Mesenchymal stem cell (in vitro differentiated cells and primary cell): ENCODE results near the gene ALG5. TPM values are rescaled to one million over a fixed set of nuclear protein-coding genes. Genes with fewer than 3 reads are reported as not detected.
A peak's percentile ranks its signal among the peaks of the same experiment; 100 is the strongest.

Experiments
- DNase-seq: peaks from one replicate; pipeline ENCODE4 v3.0.0-alpha.2; 2013
- H2AFZ ChIP-seq: one replicate; pipeline ENCODE4 v1.6.1; 2013; ENCODE audit warnings: low read depth, mild to moderate bottlenecking, control low read depth, inconsistent platforms, low read length, moderate library complexity
- H2AK5ac ChIP-seq: 2 replicates; pipeline ENCODE4 v1.6.1; 2013; ENCODE audit warnings: low read length, moderate library complexity, mild to moderate bottlenecking, inconsistent platforms; ENCODE audit not compliant: severe bottlenecking
- H2BK120ac ChIP-seq: one replicate; pipeline ENCODE4 v1.6.1; 2013; ENCODE audit warnings: low read depth, mild to moderate bottlenecking, inconsistent platforms, low read length, moderate library complexity
- H2BK12ac ChIP-seq, 2 experiments: one replicate each; pipeline ENCODE4 v1.6.1; 2013; ENCODE audit warnings: inconsistent platforms in 2 of 2, low read length in 2 of 2, mild to moderate bottlenecking in 2 of 2, moderate library complexity in 2 of 2, control low read depth in 1 of 2
- H2BK15ac ChIP-seq: one replicate; pipeline ENCODE4 v1.6.1; 2013; ENCODE audit warnings: mild to moderate bottlenecking, low read depth, inconsistent platforms; ENCODE audit not compliant: poor library complexity, severe bottlenecking
- H2BK5ac ChIP-seq: 2 replicates; pipeline ENCODE4 v1.6.1; 2013; ENCODE audit warnings: low read depth, mild to moderate bottlenecking, low read length, control low read depth, inconsistent platforms; ENCODE audit not compliant: poor library complexity, severe bottlenecking
- H3K14ac ChIP-seq, 2 experiments: one replicate each; pipeline ENCODE4 v1.6.1; 2013; ENCODE audit warnings: inconsistent platforms in 2 of 2, low read length in 2 of 2, control low read depth in 1 of 2, mild to moderate bottlenecking in 1 of 2, moderate library complexity in 1 of 2
- H3K18ac ChIP-seq, 2 experiments: one replicate each; pipeline ENCODE4 v1.6.1; 2013; ENCODE audit warnings: inconsistent platforms in 2 of 2, low read length in 2 of 2, control low read depth in 1 of 2, low read depth in 1 of 2, mild to moderate bottlenecking in 1 of 2
- H3K23ac ChIP-seq, 2 experiments: one replicate each; pipeline ENCODE4 v1.6.1; 2013; ENCODE audit warnings: inconsistent platforms in 2 of 2, low read length in 2 of 2, mild to moderate bottlenecking in 2 of 2, moderate library complexity in 2 of 2, control low read depth in 1 of 2
- H3K27ac ChIP-seq: 2 replicates; pipeline ENCODE4 v1.5.1; 2013; ENCODE audit warnings: mild to moderate bottlenecking, moderate library complexity, low read length, control low read depth, inconsistent platforms; ENCODE audit not compliant: poor library complexity, severe bottlenecking
- H3K27me3 ChIP-seq, 2 experiments: 2 replicates each; pipeline versions ENCODE4 v1.6.1 to v1.7.0; 2013; ENCODE audit warnings: low read length in 2 of 2, mild to moderate bottlenecking in 2 of 2, moderate library complexity in 2 of 2, control low read depth in 1 of 2, inconsistent platforms in 1 of 2; ENCODE audit not compliant: control insufficient read depth in 1 of 2, insufficient read depth in 1 of 2
- H3K36me3 ChIP-seq, 2 experiments: 2 replicates each; pipeline versions ENCODE4 v1.6.1 to v1.7.0; 2013; ENCODE audit warnings: low read length in 2 of 2, control low read depth in 1 of 2, inconsistent platforms in 1 of 2, low read depth in 1 of 2, mild to moderate bottlenecking in 1 of 2; ENCODE audit not compliant: insufficient read depth in 2 of 2, control insufficient read depth in 1 of 2
- H3K4ac ChIP-seq, 2 experiments: one replicate each; pipeline ENCODE4 v1.6.1; 2013; ENCODE audit warnings: inconsistent platforms in 2 of 2, low read length in 2 of 2, mild to moderate bottlenecking in 2 of 2, moderate library complexity in 2 of 2, control low read depth in 1 of 2, low read depth in 1 of 2
- H3K4me1 ChIP-seq: 2 replicates; pipeline ENCODE4 v1.6.1; 2013; ENCODE audit warnings: low read depth, low read length, control low read depth; ENCODE audit not compliant: control insufficient read depth, insufficient read depth
- H3K4me2 ChIP-seq: 2 replicates; pipeline ENCODE4 v1.6.1; 2013; ENCODE audit warnings: low read length, mild to moderate bottlenecking, inconsistent platforms; ENCODE audit not compliant: poor library complexity, severe bottlenecking
- H3K4me3 ChIP-seq, 2 experiments: 2 replicates each; pipeline versions ENCODE4 v1.5.1 to v1.7.0; 2013; ENCODE audit warnings: low read length in 2 of 2, mild to moderate bottlenecking in 2 of 2, control low read depth in 1 of 2, low read depth in 1 of 2; ENCODE audit not compliant: insufficient read depth in 1 of 2
- H3K79me1 ChIP-seq: replicated peaks from 2 replicates; pipeline ENCODE4 v1.6.1; 2013; ENCODE audit warnings: mild to moderate bottlenecking, control low read depth, low read length, inconsistent platforms; ENCODE audit not compliant: poor library complexity, severe bottlenecking
- H3K9ac ChIP-seq: 2 replicates; pipeline ENCODE4 v1.7.0; 2013; ENCODE audit warnings: mild to moderate bottlenecking, low read length, moderate library complexity
- H3K9me3 ChIP-seq: 2 replicates; pipeline ENCODE4 v1.7.0; 2013; ENCODE audit warnings: mild to moderate bottlenecking, low read length; ENCODE audit not compliant: control insufficient read depth
- H4K8ac ChIP-seq: one replicate; pipeline ENCODE4 v1.6.1; 2013; ENCODE audit warnings: inconsistent platforms, mild to moderate bottlenecking, low read length, moderate library complexity
- H4K91ac ChIP-seq: one replicate; pipeline ENCODE4 v1.6.1; 2013; ENCODE audit warnings: mild to moderate bottlenecking, low read length, inconsistent platforms
- WGBS: methylation state at CpG from one replicate; pipeline ENCODE4 v1.1.7; 2013; ENCODE audit warnings: mixed read lengths; 5-methylcytosine and 5-hydroxymethylcytosine counted together
- polyA plus RNA-seq, 2 experiments: library from polyadenylated mRNA; stranded (reverse); fragments of 200-250 nt; gene quantifications; one replicate each; pipeline ENCODE4 v1.2.3, GENCODE V29; 2013

The ALG5 gene, protein sequence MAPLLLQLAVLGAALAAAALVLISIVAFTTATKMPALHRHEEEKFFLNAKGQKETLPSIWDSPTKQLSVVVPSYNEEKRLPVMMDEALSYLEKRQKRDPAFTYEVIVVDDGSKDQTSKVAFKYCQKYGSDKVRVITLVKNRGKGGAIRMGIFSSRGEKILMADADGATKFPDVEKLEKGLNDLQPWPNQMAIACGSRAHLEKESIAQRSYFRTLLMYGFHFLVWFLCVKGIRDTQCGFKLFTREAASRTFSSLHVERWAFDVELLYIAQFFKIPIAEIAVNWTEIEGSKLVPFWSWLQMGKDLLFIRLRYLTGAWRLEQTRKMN
- polyA plus RNA-seq (2013, experiment 1 of 2) = 47.4 TPM
- 49.8 TPM for polyA plus RNA-seq (2013, experiment 2 of 2)

DNA sequence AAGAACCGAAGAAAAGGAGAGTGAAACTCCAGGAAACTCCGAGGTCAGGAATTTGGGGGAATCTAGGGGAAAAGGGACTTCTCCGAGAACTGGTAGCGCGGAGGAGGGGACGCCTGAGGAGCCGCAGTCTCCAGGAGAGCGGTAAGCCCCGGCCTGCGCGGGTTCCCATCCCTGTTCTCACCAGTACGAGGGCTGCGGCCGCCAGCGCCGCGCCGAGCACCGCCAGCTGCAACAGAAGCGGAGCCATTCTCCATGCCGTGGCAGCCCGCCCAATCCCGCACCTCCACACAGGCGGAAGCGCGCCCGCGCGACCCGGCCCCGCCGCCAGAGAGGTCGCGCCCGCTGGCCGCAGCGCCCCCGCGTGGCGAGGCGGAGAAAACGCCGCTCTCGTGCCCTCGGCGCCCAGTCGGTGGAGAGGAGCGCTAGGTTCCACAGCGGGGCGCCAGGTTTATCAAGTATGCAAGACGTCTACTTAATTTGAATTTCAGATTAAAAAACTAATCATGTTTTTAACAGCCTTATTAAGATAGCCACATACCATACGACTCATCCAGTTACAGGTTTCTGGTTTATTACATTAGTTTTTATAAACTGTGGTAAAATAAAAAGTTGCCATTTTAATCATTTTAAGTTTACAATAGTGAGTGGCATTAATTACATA is at the start of gene ALG5:
ALG5 (minus strand) TSS at position 287 of the 661 bp plus-strand sequence; CDS start at position 247, 40 bp downstream.
- H3K4ac ChIP-seq = peak within 1 kb of the TSS; percentile 81 to 99
- H3K27ac ChIP-seq = peak within 1 kb of the TSS; percentile 99
- no peak within 1 kb of the TSS for H2BK12ac ChIP-seq
- peaks cover 8 to 28% of the 10 kb centered on the region in 2 experiments for H3K36me3 ChIP-seq
- peak within 1 kb of the TSS; percentile 70 for H2BK5ac ChIP-seq
- peak within 1 kb of the TSS; percentile 23 to 94 for H3K18ac ChIP-seq
- peak within 1 kb of the TSS; percentile 94 for H2AFZ ChIP-seq
- H3K9ac ChIP-seq = peak within 1 kb of the TSS; percentile 98
- peak within 1 kb of the TSS; percentile 99 for H3K4me2 ChIP-seq
- peak within 1 kb of the TSS; percentile 75 for H4K8ac ChIP-seq
- H3K9me3 ChIP-seq = no peaks in the 10 kb centered on the region
- no peak within 1 kb of the TSS for H2BK120ac ChIP-seq
- peaks cover 14% of the 10 kb centered on the region for H3K79me1 ChIP-seq
- no peak within 1 kb of the TSS for H2BK15ac ChIP-seq
- DNase-seq = peak; percentile 90
- H3K23ac ChIP-seq = peak within 1 kb of the TSS; percentile 89 to 100
- H3K14ac ChIP-seq = peak within 1 kb of the TSS in 1 of 2 experiments; percentile 99
- peak within 1 kb of the TSS; percentile 84 to 94 for H3K4me3 ChIP-seq
- WGBS = under 1% methylated on average over 47 of the region's 52 CpGs
- no peaks in the 10 kb centered on the region for H3K27me3 ChIP-seq
- H3K4me1 ChIP-seq = no peaks in the 10 kb centered on the region
- peak within 1 kb of the TSS; percentile 37 for H2AK5ac ChIP-seq
- H4K91ac ChIP-seq = peak within 1 kb of the TSS; percentile 86

DNA sequence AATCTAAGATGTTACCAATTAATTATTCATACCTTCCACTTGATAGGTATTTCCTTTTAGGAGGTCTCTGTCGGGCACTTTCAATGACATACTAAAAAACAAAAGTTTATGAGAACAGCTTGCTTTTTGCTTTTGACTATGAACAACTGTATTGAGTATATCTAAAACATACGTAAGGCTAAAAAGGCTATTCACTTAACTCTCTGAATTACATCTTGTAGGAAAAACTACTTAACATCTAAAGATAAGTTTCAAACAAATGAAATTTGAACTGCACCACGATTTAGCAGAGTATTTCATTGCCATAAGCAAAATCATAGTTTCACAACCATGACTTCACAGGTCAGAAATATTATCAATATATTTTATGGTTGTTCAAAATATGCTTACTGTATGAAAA is 48.7 kb upstream of the ALG5 start:
- no peak overlapping the region for H2BK15ac ChIP-seq
- no peaks in the 10 kb centered on the region for H3K4me1 ChIP-seq
- H3K18ac ChIP-seq = no peak overlapping the region
- no peak for DNase-seq
- H3K4ac ChIP-seq = no peak overlapping the region
- no peak overlapping the region for H3K14ac ChIP-seq
- no peak overlapping the region for H3K23ac ChIP-seq
- H3K4me3 ChIP-seq = no peak overlapping the region
- no peak overlapping the region for H2BK120ac ChIP-seq
- H2BK5ac ChIP-seq = no peak overlapping the region
- no peak overlapping the region for H3K4me2 ChIP-seq
- H3K79me1 ChIP-seq = peaks cover 4% of the 10 kb centered on the region
- H3K9me3 ChIP-seq = no peaks in the 10 kb centered on the region
- H3K27me3 ChIP-seq = no peaks in the 10 kb centered on the region
- H4K8ac ChIP-seq = no peak overlapping the region
- no peak overlapping the region for H3K27ac ChIP-seq
- H3K9ac ChIP-seq = no peak overlapping the region
- H2AK5ac ChIP-seq = no peak overlapping the region
- peaks cover 3 to 61% of the 10 kb centered on the region in 2 experiments for H3K36me3 ChIP-seq
- H2AFZ ChIP-seq = no peak overlapping the region
- WGBS = 94% methylated on average over 3 of the region's 3 CpGs
- H2BK12ac ChIP-seq = no peak overlapping the region
- H4K91ac ChIP-seq = no peak overlapping the region

DNA sequence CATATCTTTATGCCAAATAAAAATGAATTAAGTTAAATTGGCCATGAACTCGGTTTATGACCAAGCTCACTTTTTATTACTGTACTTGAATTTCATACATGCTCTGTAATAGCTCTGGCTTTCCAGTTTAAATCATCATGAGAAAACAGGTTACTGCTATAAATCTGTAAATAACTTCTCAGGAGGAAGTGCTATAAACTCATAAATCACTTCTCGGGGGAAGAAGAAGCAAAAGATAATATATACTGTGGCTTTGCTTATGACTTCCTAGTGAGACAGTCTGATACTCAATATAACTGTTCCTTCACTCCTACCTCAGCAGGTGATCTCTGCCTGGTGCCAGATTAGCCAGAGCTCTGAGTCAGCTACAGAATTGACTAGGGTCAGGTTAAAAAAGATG is 47.9 kb upstream of the ALG5 start:
- no peak overlapping the region for H3K18ac ChIP-seq
- no peak for DNase-seq
- no peaks in the 10 kb centered on the region for H3K27me3 ChIP-seq
- H2BK12ac ChIP-seq = no peak overlapping the region
- H3K27ac ChIP-seq = no peak overlapping the region
- H2BK120ac ChIP-seq = no peak overlapping the region
- H4K91ac ChIP-seq = no peak overlapping the region
- no peaks in the 10 kb centered on the region for H3K9me3 ChIP-seq
- H3K79me1 ChIP-seq = peaks cover 7% of the 10 kb centered on the region
- H3K4me3 ChIP-seq = no peak overlapping the region
- no peak overlapping the region for H4K8ac ChIP-seq
- H3K23ac ChIP-seq = no peak overlapping the region
- H2BK5ac ChIP-seq = no peak overlapping the region
- WGBS = no CpG with 5 or more reads among the region's 2 CpGs
- H3K4me2 ChIP-seq = no peak overlapping the region
- H2BK15ac ChIP-seq = no peak overlapping the region
- H3K14ac ChIP-seq = no peak overlapping the region
- no peak overlapping the region for H3K9ac ChIP-seq
- no peak overlapping the region for H3K4ac ChIP-seq
- no peak overlapping the region for H2AK5ac ChIP-seq
- peaks cover 3 to 69% of the 10 kb centered on the region in 2 experiments for H3K36me3 ChIP-seq
- no peaks in the 10 kb centered on the region for H3K4me1 ChIP-seq
- H2AFZ ChIP-seq = no peak overlapping the region

DNA sequence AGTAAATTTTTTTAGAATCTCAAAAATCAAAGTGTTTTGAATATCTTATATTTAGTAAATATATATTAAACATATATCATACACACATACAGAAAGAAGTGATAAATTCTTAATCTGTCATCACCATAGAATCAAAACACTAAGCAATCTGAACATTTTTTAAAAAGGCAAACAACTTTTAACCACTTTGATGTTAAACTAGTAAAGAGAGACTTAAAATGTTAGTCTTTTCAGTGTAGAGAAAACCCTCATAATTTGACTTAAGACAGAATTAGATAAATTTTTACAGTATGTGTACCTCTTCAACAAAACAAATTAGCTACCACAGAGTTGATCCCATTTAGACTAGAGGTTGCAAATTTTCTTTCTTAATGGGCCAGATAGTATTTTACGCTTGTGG is 46.9 kb upstream of the ALG5 start:
- Histone ChIP-seq H3K14ac (no peak overlapping the region), H3K4me1 (no peaks in the 10 kb centered on the region), H3K4me3 (no peak overlapping the region), H3K27me3 (no peaks in the 10 kb centered on the region), H2BK15ac (no peak overlapping the region), H2BK120ac (no peak overlapping the region), H2AFZ (no peak overlapping the region), H3K9me3 (no peaks in the 10 kb centered on the region), H3K36me3 (peaks cover 6 to 75% of the 10 kb centered on the region in 2 experiments), H3K4ac (no peak overlapping the region), H3K79me1 (peaks cover 9% of the 10 kb centered on the region), H3K18ac (no peak overlapping the region), H4K91ac (no peak overlapping the region), H3K9ac (no peak overlapping the region), H2BK12ac (no peak overlapping the region), H3K27ac (no peak overlapping the region), H3K23ac (no peak overlapping the region), H2BK5ac (no peak overlapping the region), H3K4me2 (no peak overlapping the region), H2AK5ac (no peak overlapping the region), H4K8ac (no peak overlapping the region)
- WGBS = 100% methylated on average over 1 of the region's 1 CpG
- DNase-seq = no peak
